Activated CD4-positive, alpha-beta T cell treated with anti-CD3 and anti-CD28 coated beads for 24 hours (primary cell): ENCODE results near the gene POFUT1.
"Not testable (repeated sequence)": the region's sequence is repeated elsewhere in the genome, so short reads cannot be mapped to it uniquely, and the experiment has no call there.

Experiments used
- DNase-seq, 2 donors: peaks; one replicate each; pipeline ENCODE4 v3.0.0-alpha.2; 2020; ENCODE audit warnings: low read depth in 2 of 2

Gene POFUT1

DNA sequence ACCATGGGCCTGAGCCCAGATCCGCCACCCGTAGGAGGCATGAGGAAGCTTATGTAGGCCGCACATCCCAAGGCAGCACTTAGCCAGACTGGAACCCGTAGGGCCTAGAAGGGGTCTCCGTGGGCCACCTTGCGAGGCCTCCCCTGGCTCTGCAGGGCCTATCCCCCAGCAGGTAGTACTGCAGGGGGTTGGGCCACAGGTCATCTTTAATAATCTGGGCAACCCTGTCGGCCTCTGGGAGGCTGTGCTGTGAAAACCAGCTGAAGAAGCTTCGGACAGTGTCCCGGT is 18.6 kb upstream of the POFUT1 start:
- no peak for DNase-seq

DNA sequence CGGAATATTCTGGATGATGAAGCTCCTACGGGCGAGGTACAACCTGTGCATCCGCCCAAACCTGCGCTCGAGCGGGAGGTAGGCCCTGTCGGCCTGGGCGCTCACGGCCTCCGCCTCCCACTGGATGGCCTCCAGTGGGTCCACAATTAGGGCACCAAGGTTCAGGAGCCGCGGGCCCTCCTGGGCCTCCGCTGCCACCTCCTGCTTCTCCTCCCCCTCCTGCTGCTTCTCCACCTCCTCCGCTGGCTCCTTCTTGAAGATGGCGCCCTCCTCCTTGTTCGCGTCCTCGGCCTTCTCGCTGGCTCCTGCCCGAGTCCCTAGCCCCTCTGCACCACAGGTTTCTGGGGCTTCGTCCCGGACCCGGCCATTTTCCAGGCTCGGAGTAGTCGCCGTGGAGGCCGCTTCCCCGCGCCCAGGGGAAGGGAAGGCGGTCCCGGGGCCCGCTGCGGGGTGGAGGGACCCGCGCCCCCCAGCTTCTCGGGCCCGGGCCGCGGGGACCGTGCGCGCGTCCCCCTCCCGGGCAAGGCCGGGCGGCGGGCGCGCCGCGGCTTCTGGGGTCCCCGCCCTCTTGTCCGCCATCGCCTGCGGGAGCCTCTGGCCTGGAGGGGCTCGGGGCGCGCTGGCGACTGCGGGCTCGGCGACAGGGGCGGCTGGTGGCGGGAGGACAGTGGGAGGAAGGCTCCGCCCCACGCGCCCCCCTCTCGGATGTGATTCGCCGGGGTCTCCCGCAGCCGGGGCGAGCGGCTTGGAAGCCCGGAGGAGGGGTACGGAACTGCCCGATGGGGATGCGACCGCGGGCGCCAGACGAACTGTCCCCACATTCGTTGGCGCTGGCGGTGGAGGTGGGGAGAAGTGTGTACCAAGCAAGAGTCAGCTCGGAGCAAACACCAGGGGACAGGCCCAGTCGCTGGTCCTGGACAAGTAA is 17.7 kb upstream of the POFUT1 start:
- peak in 1 of 2 donors; percentile 38 for DNase-seq

GRCh38 chr20:32190616-32191415 is 16.9 kb upstream of the POFUT1 start:
- DNase-seq, result no peak

DNA sequence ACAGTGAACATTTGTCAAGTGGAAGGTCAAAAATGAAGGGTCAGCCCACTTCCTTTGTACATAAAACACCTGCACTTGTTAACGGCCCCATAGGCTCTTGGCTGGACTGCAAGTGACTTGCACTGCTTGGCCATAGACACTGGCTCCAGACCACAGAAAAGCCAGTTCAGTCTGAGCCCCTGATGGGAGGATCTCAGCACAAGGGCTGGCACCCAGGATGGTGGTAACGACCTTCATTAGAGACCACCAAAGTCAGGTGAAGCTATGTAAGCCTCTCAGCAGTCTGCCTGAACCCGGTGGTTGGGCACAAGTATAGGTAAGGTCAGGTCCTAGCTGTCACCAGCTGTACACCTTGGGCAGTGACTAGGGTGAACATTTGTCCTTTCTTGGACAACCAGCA is 16.3 kb upstream of the POFUT1 start:
- no peak for DNase-seq

- no peak for DNase-seq
Observed at GRCh38 chr20:32191873-32192272, 15.8 kb upstream of the POFUT1 start.

DNA sequence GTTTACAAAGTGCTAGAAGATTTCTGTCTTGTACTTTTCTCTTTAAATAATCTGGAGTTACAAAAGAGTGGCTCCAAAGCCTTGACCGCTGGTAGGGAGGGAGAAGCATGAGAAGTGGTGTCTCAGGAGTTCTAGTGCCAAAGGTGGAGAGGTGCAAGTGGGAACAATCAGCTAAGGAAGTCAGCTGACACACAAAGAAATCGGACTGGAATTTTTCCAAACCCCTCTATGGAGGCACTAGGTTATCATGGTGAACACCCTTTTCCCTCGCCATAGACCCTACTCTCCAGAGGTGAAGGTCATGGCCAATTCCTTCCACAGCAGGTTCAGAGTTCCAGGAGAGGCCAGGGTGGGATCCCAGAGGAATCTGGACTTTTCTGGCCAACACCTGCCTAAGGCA is 15.0 kb upstream of the POFUT1 start:
- DNase-seq, result no peak

DNA sequence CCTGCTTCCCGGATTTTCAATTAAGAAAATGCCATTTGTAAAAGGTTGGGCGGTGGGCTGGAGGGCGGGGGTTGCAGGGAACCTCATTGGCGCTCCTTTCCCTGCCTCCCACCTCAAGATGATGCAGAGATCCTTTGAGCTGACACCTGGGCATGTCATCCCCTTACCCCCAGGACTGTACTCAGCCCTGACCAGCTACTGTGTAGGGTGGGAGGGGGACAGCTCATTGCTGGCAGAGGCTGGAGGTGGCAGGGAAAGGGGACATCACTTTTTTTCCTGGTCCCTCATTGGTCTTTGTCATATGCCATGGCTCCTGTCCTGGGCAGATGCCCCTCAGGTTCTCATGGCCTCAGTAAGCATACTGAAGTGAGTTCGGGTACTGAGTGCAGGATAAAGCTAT is 14.3 kb upstream of the POFUT1 start:
- not testable (repeated sequence) for DNase-seq

DNA sequence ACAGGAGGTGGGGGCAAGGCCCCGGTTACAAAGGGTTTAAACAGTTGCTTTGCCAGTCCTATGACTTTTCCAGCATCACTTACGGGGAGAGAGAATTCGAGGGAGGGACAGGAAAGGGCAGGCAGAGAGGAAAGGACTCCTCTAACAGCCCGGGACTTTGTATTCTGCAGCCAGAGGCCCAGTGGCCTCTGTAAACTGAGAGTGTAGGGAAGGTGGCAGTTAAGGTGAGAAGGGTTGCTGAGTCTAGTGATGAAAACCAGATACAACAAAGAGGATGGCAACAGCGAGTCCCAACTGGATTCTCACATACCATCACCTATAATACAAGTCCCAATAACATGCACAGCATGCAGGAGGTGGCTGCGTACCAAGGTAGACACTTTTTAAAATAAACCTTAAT is 13.7 kb upstream of the POFUT1 start:
- no peak for DNase-seq

DNA sequence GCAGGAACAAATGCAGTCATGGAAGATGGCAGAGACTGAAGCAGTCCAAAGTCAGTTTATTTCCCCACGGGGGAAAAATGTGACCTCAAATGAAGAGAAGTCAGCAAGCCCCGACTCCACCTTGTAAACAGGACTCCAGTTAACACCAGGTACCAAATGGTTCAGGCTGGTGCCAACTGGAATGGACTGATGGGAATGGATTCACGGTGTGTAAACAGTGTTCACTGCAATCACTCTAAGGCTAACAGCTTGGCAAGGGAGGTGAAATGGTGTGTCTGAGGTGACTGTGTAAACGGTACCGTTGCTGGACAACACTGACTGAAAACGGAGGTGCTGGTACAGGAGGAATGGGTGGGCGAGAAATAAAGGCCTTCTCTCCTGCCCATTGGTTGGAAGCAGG is 12.1 kb upstream of the POFUT1 start:
- no peak for DNase-seq

DNA sequence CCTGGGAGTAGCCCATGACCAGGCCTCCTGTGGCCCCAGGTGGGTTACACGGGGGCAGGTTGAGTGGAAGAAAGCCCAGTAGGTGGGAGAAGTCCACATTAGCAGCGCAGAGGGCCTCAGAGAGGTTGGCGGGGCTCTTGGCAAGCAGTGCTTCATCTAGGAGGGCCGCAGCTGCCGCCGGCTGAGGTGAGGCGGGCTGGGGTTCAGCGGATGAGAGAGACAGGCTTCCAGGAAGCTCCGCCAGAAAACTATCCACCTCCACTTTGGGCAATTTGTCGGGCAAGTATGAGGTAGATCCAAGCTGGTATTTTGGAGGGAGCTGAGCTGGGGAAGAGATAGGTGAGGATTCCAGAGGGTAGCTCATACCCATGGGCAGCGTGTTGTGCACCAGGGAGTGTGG is 11.1 kb upstream of the POFUT1 start:
- DNase-seq, result not testable (repeated sequence)

DNA sequence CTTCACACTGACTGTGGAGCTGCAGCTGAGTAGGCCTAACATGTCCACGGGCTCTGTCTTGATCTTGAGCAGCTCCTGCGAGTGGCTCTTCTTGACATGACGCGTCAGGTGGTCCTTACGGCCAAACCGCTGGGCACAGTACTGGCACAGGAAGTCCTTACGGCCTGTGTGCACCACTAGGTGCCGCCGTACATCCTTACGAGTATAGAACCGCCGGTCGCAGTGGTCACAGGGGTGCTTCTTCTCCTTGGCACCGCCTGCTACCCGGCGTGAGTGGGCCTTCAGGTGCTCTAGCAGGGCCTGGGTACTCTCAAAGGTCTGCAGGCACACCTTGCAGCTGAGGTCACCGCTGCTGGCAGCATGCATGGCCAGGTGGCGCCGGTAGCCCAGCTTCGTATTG is 10.5 kb upstream of the POFUT1 start:
- DNase-seq, result not testable (repeated sequence)

DNA sequence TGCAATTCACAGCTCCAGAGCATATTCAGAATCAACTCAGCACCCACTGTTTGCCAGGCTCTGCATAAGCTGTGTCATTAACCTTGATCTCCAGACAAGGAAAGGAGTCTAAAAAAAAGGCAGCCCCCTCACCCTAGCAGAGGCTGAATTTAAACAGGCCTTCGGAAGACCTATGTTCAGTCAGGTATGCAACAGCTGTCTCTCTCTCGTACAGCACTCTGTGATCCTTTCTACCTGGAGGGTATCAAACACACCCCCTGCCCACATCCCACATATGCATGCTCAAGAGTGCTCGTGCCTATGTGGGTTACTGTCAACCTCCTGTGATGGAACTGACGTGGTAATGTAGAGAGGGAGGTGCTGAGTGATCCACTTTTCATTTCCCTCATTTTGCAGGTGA is 8.7 kb upstream of the POFUT1 start:
- no peak for DNase-seq

DNA sequence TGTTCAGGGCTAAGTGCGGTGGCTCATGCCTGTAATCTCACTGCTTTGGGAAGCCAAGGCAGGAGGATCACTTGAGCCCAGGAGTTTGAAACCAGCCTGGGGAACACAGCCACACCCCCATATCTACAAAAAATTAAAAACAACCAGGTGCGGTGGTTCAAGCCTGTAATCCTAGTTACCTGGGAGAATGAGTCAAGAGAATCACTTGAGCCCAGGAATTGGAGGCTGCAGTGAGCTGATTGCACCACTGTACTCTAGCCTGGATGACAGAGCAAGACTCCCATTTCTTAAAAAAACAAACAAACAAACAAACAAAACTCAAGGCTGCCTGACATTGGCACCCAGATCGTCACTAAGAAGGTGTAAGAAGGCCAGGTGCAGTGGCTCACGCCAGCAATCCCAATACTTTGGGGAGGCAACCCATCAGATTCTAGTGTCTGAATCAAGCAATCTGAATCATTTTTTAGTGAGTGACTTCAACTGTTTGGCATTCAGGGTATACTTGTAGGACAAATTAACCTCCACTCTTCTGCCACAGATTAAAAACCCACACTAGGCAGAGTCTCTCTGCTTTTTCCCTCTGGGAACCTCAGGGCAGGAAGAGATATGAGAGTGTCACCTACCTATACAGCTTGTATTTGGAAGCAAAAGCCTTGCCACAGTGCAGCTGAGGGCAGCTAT is 6.2 kb upstream of the POFUT1 start:
- DNase-seq, result no peak

GRCh38 chr20:32201977-32202363 is 5.7 kb upstream of the POFUT1 start:
- DNase-seq, result no peak

GRCh38 chr20:32203356-32204204 is 4.1 kb upstream of the POFUT1 start:
- no peak for DNase-seq

DNA sequence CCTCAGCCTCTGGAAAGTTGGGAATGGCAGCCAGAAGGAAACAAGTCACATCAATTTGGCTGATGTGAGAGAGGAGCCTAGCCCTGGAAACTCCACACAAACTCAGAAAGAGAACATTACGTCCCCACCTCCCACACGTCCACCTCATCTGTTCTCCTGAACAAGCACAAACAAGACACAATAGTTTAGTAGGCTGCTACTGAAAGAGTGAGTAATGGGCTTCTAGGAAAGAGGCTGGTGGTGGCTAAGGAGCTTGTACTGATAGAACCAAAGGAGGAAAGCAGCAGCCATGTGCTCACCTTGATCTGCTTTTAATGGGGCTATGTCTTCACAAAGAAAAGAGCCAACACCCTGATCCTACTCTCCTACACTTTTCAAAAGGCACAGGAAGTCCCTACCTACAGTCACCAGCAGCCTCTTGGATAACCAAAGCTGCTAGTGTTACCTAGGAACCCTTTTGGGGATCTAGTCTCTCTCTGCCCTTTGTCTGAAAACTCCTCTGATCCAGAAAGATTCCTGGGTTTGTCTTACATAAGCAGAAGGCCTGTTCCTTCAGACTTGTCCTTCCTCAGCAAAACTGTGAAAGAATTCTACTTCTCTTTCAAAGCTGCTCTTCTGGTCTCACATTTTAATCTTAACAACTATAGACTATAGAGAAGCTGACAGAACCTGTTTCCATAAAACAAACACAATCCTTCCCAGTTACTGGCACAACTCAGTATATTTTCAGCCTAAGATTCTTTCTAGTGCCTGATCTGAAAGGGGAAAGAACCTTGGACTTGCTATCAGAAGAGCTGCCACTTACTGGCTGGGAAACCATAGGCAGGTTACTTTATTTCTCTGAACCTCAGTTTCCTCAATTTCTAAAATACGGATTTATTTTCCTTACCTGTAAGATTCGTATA is 3.2 kb upstream of the POFUT1 start:
- DNase-seq, result peak; percentile 59 to 65

- DNase-seq, result no peak
Observed at GRCh38 chr20:32205110-32205842, 2.4 kb upstream of the POFUT1 start.

DNA sequence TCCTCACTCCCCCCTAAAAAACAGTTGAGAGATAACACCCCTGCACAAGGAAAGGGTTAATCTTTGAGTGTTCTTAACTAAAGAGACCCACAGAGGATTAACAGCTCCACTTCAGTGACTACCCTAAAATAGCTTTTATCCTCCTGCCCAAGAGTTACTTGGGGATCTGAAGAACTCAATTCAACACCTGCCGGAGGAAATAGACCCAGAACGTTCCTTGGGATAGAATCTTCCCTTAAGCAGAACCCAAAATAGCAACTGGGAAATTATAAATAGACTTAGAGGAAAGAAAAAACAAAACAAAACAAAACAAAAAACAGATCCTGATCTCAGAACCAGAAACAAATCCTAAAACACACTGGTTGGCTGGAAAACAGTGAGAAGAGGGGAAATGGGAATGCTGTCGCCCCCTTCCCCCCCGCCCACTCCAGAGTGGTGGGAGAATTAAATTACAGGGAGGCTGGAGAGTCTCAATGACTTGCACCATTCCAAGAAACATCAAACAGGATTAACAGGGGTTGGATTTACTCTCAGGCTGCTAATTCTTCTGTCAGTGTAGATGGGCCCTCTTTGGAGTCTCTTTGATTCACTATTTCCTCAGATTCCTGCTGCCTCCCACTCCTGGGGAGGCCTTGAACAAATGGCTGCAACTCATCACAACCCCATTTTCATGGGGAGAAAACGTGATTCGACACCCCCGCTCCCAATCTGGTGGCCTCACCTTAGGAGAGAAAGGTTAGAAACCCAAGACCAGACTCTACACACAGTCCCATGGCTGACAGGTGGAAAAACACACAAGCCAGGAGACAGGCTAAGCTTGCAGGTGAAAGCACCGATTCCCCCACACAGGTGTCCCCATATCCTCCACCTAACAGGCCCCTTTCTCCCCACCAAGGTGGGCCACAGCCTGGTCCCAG is 1.6 kb upstream of the POFUT1 start:
- DNase-seq, result no peak
